Neuronal stem cell (in vitro differentiated cells): ENCODE measurements around the gene RPE65.
A peak's percentile ranks its signal among the peaks of the same experiment; 100 is the strongest.

ENCODE experiments used
- DNase-seq: peaks from one replicate; pipeline ENCODE4 v3.0.0-alpha.2; 2013; ENCODE audit warnings: low spot score
- H2AFZ ChIP-seq: one replicate; pipeline ENCODE4 v1.6.1; 2013; ENCODE audit warnings: mild to moderate bottlenecking, low read length, inconsistent platforms
- H2AK5ac ChIP-seq: 2 replicates; pipeline ENCODE4 v1.6.1; 2013; ENCODE audit warnings: low read depth, mild to moderate bottlenecking, inconsistent platforms, low read length, moderate library complexity, mixed read lengths
- H2BK120ac ChIP-seq: 2 replicates; pipeline ENCODE4 v1.6.1; 2013; ENCODE audit warnings: low read depth, mild to moderate bottlenecking, inconsistent platforms, low read length, moderate library complexity, mixed read lengths
- H2BK12ac ChIP-seq: one replicate; pipeline ENCODE4 v1.6.1; 2013; ENCODE audit warnings: low read length, inconsistent platforms
- H2BK15ac ChIP-seq: 2 replicates; pipeline ENCODE4 v1.6.1; 2013; ENCODE audit warnings: mild to moderate bottlenecking, low read length, inconsistent platforms, mixed read lengths
- H2BK5ac ChIP-seq: one replicate; pipeline ENCODE4 v1.6.1; 2013; ENCODE audit warnings: inconsistent platforms, mild to moderate bottlenecking, low read length, moderate library complexity
- H3K14ac ChIP-seq: one replicate; pipeline ENCODE4 v1.6.1; 2013; ENCODE audit warnings: low read length, inconsistent platforms
- H3K18ac ChIP-seq: 2 replicates; pipeline ENCODE4 v1.6.1; 2013; ENCODE audit warnings: low read length, inconsistent platforms
- H3K23ac ChIP-seq: 2 replicates; pipeline ENCODE4 v1.6.1; 2013; ENCODE audit warnings: low read depth, mild to moderate bottlenecking, mixed read lengths, low read length, inconsistent platforms; ENCODE audit not compliant: poor library complexity
- H3K27ac ChIP-seq: replicated peaks from 3 replicates; pipeline ENCODE4 v1.5.1; 2013; ENCODE audit warnings: low read length, inconsistent platforms
- H3K27me3 ChIP-seq, 3 experiments: 2 replicates each; pipeline ENCODE4 v1.6.1; 2013; ENCODE audit warnings: low read length in 3 of 3, mild to moderate bottlenecking in 2 of 3, inconsistent platforms in 1 of 3, low read depth in 1 of 3, mixed read lengths in 1 of 3, moderate library complexity in 1 of 3; ENCODE audit not compliant: control insufficient read depth in 3 of 3, insufficient read depth in 3 of 3
- H3K36me3 ChIP-seq, 2 donors: replicated peaks in 1 of 2; 2 replicates each; pipeline ENCODE4 v1.6.1; 2013; ENCODE audit warnings: low read length in 2 of 2; ENCODE audit not compliant: control insufficient read depth in 2 of 2, insufficient read depth in 2 of 2
- H3K4ac ChIP-seq: 2 replicates; pipeline ENCODE4 v1.6.1; 2013; ENCODE audit warnings: inconsistent platforms, mild to moderate bottlenecking, low read length, moderate library complexity
- H3K4me1 ChIP-seq, 2 donors: 1 replicate in 1 of 2; 2 replicates in 1 of 2; pipeline ENCODE4 v1.6.1; 2013; ENCODE audit warnings: low read length in 2 of 2, low read depth in 1 of 2; ENCODE audit not compliant: control insufficient read depth in 2 of 2, insufficient read depth in 1 of 2
- H3K4me2 ChIP-seq: one replicate; pipeline ENCODE4 v1.6.1; 2013; ENCODE audit warnings: mild to moderate bottlenecking, low read length, inconsistent platforms; ENCODE audit not compliant: insufficient read depth, poor library complexity, severe bottlenecking
- H3K4me3 ChIP-seq, 2 donors: 2 replicates each; pipeline ENCODE4 v1.5.1; 2013; ENCODE audit warnings: low read length in 2 of 2, mild to moderate bottlenecking in 2 of 2, inconsistent platforms in 1 of 2, moderate library complexity in 1 of 2
- H3K79me1 ChIP-seq: one replicate; pipeline ENCODE4 v1.6.1; 2013; ENCODE audit warnings: low read depth, mild to moderate bottlenecking, inconsistent platforms, low read length, moderate library complexity
- H3K9ac ChIP-seq: one replicate; pipeline ENCODE4 v1.6.1; 2013; ENCODE audit warnings: mild to moderate bottlenecking, low read depth, low read length, inconsistent platforms; ENCODE audit not compliant: poor library complexity
- H3K9me3 ChIP-seq, 2 donors: replicated peaks in 1 of 2; 2 replicates each; pipeline versions ENCODE3 to v1.6.1; 2013; ENCODE audit warnings: low read length in 2 of 2, mild to moderate bottlenecking in 2 of 2, inconsistent platforms in 1 of 2, low read depth in 1 of 2, mixed read lengths in 1 of 2, moderate library complexity in 1 of 2; ENCODE audit not compliant: control insufficient read depth in 2 of 2, insufficient read depth in 1 of 2
- H4K8ac ChIP-seq: one replicate; pipeline ENCODE4 v1.6.1; 2013; ENCODE audit warnings: low read depth, mild to moderate bottlenecking, inconsistent platforms, low read length, moderate library complexity
- H4K91ac ChIP-seq: one replicate; pipeline ENCODE4 v1.6.1; 2013; ENCODE audit warnings: low read length, low read depth, mild to moderate bottlenecking, inconsistent platforms; ENCODE audit not compliant: poor library complexity
- WGBS, 2 donors: extraction: QIAGEN DNeasy Blood & Tissue Kit; methylation state at CpG; one replicate each; pipeline ENCODE4 v1.1.7; 2013; ENCODE audit warnings: missing lambda C conversion rate in 2 of 2, mixed read lengths in 1 of 2; ENCODE audit not compliant: insufficient read length in 2 of 2, insufficient replicate concordance in 1 of 2; ENCODE audit errors: extremely low coverage in 2 of 2; 5-methylcytosine and 5-hydroxymethylcytosine counted together

The RPE65 gene

GRCh38 chr1:68464891-68465290 lies 15.1 kb upstream of the RPE65 start:
- H3K14ac ChIP-seq: no peak overlapping the region

GRCh38 chr1:68460935-68461334 lies 11.2 kb upstream of the RPE65 start:
- Histone ChIP-seq H3K4me2 (no peak overlapping the region), H3K4me1 (peaks cover 4% of the 10 kb centered on the region in 2 donors), H3K27me3 (peaks cover 0 to 2% (median 0%) of the 10 kb centered on the region in 3 experiments), H2BK5ac (no peak overlapping the region), H3K23ac (no peak overlapping the region), H4K8ac (no peak overlapping the region), H3K36me3 (no peaks in the 10 kb centered on the region), H2BK120ac (no peak overlapping the region), H3K27ac (no peak overlapping the region), H3K18ac (no peak overlapping the region), H2AK5ac (no peak overlapping the region), H3K79me1 (no peaks in the 10 kb centered on the region), H3K14ac (no peak overlapping the region), H3K9ac (no peak overlapping the region), H2BK12ac (no peak overlapping the region), H2AFZ (no peak overlapping the region), H3K4ac (no peak overlapping the region), H2BK15ac (no peak overlapping the region), H3K9me3 (peaks cover 4 to 12% of the 10 kb centered on the region in 2 donors), H4K91ac (no peak overlapping the region), H3K4me3 (no peak overlapping the region)
- WGBS, 2 donors: no CpG with 5 or more reads among the region's 4 CpGs
- no peak for DNase-seq

More at GRCh38 chr1:68464891-68465290, 15.1 kb upstream of the RPE65 start:
- no peak overlapping the region for H3K4me3 ChIP-seq
- H2BK5ac ChIP-seq: no peak overlapping the region
- H3K9ac ChIP-seq: no peak overlapping the region
- peaks cover 4 to 12% of the 10 kb centered on the region in 2 donors for H3K9me3 ChIP-seq
- no peaks in the 10 kb centered on the region for H3K79me1 ChIP-seq
- no peak overlapping the region for H3K4me2 ChIP-seq
- H2BK120ac ChIP-seq: no peak overlapping the region
- no peak overlapping the region for H2BK15ac ChIP-seq
- H2BK12ac ChIP-seq: no peak overlapping the region
- no CpG with 5 or more reads among the region's 6 CpGs for WGBS, 2 donors
- no peak overlapping the region for H3K27ac ChIP-seq
- H2AK5ac ChIP-seq: no peak overlapping the region
- DNase-seq: no peak
- no peak overlapping the region for H4K91ac ChIP-seq
- H3K18ac ChIP-seq: no peak overlapping the region
- H3K27me3 ChIP-seq: peaks cover 0 to 2% (median 0%) of the 10 kb centered on the region in 3 experiments
- no peak overlapping the region for H3K23ac ChIP-seq
- H4K8ac ChIP-seq: no peak overlapping the region
- H3K4ac ChIP-seq: no peak overlapping the region
- no peaks in the 10 kb centered on the region for H3K36me3 ChIP-seq
- H2AFZ ChIP-seq: peak overlapping the region; percentile 70
- H3K4me1 ChIP-seq: peaks cover 4% of the 10 kb centered on the region in 2 donors

- no peak overlapping the region for H3K23ac ChIP-seq
- no peak overlapping the region for H3K27ac ChIP-seq
- no peak overlapping the region for H4K91ac ChIP-seq
- H3K9ac ChIP-seq: no peak overlapping the region
- no peaks in the 10 kb centered on the region for H3K36me3 ChIP-seq
- no peak overlapping the region for H2BK15ac ChIP-seq
- H3K18ac ChIP-seq: no peak overlapping the region
- H3K9me3 ChIP-seq: peaks cover 4 to 12% of the 10 kb centered on the region in 2 donors
- H2AK5ac ChIP-seq: no peak overlapping the region
- no peak overlapping the region for H3K4ac ChIP-seq
- H4K8ac ChIP-seq: no peak overlapping the region
- no CpG with 5 or more reads among the region's 1 CpG for WGBS, 2 donors
- DNase-seq: no peak
- H3K27me3 ChIP-seq: no peaks in the 10 kb centered on the region
- no peak overlapping the region for H2AFZ ChIP-seq
- no peak overlapping the region for H3K14ac ChIP-seq
- H3K4me2 ChIP-seq: no peak overlapping the region
- no peak overlapping the region for H2BK12ac ChIP-seq
- no peaks in the 10 kb centered on the region for H3K4me1 ChIP-seq
- no peak overlapping the region for H2BK5ac ChIP-seq
- no peak overlapping the region for H3K4me3 ChIP-seq
- no peaks in the 10 kb centered on the region for H3K79me1 ChIP-seq
- H2BK120ac ChIP-seq: no peak overlapping the region
Observed at GRCh38 chr1:68459796-68460195, 10.0 kb upstream of the RPE65 start.

GRCh38 chr1:68459091-68459490 lies 9.3 kb upstream of the RPE65 start:
- H2BK12ac ChIP-seq: no peak overlapping the region
- no peak overlapping the region for H2AFZ ChIP-seq
- no peaks in the 10 kb centered on the region for H3K27me3 ChIP-seq
- no peak overlapping the region for H3K23ac ChIP-seq
- H3K9me3 ChIP-seq: peaks cover 4 to 9% of the 10 kb centered on the region in 2 donors
- no peaks in the 10 kb centered on the region for H3K4me1 ChIP-seq
- H3K4ac ChIP-seq: no peak overlapping the region
- H3K14ac ChIP-seq: no peak overlapping the region
- H3K27ac ChIP-seq: no peak overlapping the region
- no peak overlapping the region for H2BK15ac ChIP-seq
- no peaks in the 10 kb centered on the region for H3K36me3 ChIP-seq
- no peak overlapping the region for H2AK5ac ChIP-seq
- H3K9ac ChIP-seq: no peak overlapping the region
- no peak for DNase-seq
- H3K18ac ChIP-seq: no peak overlapping the region
- no peak overlapping the region for H2BK5ac ChIP-seq
- no peaks in the 10 kb centered on the region for H3K79me1 ChIP-seq
- H3K4me2 ChIP-seq: no peak overlapping the region
- no peak overlapping the region for H3K4me3 ChIP-seq
- H2BK120ac ChIP-seq: no peak overlapping the region
- WGBS, 2 donors: no CpG with 5 or more reads among the region's 2 CpGs
- no peak overlapping the region for H4K91ac ChIP-seq
- no peak overlapping the region for H4K8ac ChIP-seq
